ENCODE results near the gene GAK.

GAK gene

DNA sequence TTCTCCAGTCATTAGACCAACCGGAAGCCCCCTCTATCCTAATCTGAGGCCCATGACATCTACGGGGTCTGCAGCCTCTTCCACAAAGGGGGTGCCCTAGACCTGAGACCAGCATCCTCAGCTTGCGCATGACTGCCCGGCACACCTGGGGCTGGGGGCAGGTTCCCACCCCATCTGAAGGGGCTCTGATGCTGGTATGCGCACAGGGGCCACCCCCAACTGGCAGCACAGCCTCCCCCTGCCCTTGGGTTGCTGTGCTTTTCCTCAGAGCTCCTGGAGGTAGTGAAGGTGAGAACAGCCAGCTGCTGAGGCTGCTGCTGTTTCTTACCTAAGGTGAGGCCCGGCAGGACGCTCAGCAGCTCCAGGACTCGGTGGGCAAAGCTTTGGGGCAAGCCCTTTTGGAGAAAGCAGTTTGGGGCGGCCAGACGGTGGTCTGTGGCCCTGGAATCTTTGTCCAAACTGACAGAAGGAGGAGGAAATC is 87.3 kb downstream of the GAK start:
- DNase-seq, result no peak

DNA sequence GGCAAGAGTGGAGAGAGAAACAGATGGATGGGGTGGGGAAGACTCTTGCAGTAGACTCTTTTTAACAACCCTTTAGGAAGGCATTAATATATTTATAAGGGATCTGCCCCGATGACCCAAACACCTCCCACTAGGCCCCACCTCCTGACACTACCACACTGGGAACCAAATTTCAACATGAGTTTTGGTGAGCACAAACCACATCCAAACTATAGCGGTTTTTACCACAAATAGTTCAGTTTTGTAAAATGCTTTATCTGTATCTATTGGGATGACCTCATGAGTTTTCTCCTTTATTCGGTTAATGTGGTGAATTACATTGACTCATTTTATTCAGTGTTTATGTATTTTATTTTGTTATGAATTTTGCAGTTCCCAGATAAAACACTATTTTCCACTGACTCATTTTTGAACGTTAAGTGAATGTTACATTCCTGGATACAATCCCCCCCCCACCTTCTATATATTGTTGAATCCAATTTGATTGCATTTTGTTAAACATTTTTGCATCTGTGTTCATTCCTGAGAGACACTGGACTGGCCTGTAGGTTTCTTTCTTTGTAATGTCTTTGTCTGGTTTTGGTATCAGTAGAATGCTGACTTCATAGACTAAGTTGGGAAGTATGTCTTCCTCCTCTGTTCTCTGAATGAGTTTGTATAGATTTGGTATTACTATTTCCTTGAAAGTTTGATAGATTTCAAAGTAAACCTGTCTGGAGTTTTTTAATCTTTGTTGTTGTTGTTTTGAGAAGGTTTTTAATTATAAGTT is 92.3 kb downstream of the GAK start:
- no peak for DNase-seq

DNA sequence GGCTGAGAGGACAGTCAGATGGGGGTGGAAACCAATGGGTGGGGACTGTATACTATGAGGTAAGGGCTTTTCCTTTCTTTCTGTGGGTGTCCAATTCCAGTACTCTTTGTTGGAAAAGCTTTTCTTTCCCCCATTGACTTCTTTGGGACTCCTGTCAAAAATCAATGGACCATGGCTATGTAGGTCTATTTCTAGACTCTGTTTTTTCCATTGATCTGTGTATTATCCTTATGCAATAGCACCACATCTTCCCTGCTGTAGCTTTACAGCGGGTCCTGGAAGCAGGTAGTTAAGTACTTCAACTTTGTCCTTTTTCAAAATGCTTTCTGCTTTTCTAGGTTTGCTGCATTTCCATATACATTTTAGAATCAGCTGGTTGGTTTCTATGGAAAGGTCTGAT is 94.3 kb downstream of the GAK start:
- no peak for DNase-seq

DNA sequence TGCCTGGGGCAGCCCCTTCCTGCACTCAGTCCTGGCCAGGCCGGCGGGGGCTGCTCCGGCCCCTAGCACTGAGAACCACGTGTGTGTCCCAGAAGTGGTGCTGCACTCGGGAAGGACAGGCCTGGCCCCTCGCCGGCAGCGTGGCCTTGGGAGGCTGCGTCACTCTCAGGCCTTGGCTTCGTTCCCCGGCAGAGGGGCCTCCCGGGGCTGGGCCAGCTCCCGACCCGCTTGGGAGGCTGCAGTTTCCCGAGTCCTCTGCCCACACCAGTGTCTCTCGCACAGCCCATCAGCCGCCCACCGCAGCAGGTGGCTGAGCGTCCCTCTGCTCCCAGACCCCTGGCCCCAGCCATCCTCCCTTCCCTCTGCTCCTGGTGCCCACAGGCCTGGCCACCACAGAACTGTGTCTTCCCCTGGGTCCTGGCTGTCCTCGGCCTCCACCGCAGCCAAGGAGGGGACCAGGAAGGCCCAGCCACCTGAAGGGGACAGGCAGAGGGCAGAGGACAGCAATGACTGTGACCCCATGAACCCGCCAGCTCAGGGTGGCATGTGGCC is 95.3 kb downstream of the GAK start:
- DNase-seq, result no peak

DNA sequence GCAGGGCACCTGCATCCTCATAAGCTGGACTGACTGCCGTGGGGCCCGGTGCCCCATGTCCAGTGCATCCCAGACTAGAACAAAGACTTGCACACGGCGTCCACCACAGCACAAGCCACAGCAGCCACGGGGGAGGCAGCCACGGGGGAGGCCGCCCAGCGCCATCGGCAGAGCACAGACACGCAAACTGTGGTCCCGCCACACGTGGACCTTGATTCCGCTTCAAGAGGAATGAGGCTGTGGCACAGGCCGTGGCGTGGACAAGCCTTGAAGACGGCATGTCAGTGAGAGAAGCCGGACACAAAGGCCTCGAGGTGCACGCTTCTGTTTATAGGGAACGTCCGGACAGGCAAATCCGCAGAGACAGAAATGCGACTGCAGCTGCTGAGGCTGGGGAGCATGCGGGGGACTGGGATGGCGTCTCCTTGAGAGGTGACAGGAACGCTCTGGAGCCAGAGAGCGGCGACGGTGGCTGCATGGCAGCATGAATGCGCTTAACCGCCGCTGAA is 96.1 kb downstream of the GAK start:
- no peak for DNase-seq

DNA sequence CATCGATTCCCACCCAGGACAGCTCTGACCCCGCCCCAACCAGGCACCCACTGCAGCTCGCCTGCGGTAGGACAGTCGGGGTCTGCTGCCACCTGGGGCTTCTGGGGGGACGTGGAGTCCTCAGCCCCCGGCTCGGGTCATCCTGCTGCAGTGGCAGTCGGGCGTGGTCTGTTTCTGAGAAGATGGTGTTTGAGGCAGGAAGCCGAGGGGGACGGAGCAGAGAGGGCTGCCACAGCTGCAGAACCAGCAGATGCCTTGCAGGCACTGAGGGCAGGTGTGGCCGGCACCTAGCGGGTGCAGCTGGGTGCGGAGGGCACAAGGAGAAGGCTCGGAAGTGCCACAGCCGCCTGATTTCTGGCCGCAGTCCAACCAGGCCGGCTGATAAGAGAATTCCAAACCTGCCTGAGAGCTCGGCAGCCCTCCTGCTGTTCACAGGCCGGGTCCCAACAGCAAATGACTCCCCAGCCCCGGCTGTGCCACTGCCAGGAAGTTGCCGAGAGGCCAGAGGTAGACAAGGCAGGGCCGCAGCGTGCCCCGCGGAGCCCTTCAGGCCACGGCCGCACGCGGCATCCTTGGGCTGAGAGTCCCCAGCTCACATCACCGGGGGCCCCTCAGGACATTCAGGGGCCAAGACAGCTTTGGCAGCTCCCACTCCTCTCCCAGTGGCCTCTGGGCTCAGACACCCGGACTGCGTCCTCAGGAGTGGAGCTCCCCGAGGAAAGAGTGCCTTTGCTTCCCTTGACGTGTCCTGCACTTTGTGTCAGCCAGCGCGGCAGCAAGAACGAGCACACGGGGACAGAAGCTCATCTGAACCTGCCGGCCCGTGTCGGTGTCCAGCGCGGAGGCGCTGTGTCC is 96.7 kb downstream of the GAK start:
- no peak for DNase-seq

DNA sequence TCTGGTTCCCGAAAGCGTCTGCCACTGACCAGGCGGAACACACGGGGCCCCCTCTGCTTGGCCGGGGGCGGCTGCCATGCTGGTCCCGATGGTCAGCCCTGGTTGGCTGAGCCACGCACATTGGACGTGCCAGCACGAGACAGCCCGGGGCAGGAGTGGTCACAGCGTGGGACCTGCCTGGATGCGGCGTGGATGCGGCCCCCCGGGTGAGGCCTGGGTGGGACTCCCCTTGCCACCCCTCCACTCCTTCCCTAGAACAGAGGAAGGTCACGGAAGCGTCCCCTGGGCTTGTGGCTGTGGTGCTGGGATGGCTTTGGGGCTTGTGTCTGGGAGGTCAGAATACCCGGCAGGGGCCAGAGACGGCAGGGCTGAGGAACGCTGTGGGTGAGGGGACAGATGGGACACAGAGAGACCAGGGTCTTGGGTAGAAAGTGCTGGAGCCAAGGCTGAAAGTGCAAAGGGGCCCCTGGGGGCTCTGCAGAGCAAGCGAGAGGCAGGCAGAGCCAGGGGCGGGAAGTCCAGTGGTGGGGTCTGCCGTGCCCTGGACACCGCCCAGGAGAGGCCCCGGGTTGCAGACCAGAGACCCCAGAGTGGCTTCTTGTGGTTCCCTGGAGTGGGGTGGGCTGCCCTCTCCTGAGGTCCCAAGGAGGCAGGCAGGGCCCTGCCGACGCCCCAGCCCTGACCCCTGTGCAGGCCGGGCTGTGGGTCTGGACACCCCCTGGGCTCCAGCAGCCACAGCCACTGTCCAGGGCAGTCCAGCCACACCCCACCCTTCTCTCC is 97.6 kb downstream of the GAK start:
- DNase-seq, result no peak

DNA sequence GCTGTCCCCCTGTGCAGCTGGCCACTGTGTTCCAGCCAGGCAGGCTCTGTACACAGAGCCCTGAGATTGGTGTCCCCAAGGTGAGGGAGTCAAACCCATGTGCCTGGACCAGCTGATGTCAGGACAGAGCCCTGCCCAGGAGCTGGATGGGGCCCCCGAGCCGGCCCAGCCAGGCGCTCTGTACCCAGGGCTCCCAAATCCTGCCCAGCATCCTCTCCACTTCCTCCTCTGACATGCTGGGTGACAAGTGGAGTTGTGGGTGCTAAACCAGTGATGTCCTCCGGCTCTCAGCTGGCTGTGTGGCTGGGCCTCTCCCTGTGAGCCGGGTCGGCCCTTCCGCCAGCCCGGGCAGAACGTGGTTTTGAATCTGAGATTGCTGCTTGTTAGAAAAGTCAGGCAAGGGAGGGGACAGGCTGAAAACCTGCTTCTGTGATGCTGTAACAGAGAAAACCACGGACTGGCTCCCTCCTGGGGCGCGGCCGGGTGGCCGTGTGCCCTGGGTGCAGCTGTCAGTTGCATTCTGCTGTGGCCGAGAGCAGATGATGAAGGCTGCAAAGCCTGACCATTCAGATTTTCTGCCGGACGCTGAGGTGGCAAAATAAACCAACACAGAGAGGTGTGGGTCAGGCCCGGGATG is 98.3 kb downstream of the GAK start:
- DNase-seq, result no peak

DNA sequence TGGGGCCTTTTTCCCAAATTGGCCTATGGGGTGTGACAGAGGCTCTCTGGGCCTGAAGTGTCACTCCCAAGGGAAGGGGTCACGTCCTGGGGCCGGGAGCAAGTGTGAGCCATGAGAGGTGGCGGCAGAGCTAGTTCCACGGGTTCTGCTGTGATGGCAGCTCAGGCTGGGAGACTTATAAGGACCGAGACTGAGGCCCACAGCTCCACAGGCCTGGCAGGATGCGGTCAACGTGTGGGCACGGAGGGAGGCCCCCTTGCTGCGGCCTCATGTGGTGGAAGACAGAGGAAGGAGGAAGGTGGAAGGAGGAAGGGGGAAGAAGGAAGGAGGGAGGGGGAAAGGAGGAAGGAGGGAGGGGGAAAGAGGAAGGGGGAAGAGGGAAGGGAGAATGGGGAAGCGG is 99.0 kb downstream of the GAK start:
- DNase-seq, result no peak

DNA sequence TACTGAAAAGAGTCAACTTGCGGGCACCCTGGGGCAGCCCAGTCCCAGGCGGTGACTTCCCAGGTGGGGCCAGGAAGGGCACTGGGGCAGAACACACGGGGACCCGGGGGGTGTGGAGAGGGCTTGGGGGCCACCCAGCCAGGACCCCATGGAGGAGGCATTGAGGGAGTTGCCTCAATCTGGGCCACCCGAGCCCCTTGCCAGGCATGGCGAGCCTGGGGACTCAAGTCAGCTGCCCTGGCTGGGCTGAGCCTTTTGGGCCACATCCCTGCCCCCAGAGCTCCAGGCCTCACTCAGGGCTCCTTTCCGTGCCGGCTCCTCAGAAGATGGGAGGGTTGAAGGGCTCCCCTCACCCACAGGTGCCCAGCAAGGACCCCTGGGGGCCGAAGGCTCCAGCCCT is 99.6 kb downstream of the GAK start:
- no peak for DNase-seq

DNA sequence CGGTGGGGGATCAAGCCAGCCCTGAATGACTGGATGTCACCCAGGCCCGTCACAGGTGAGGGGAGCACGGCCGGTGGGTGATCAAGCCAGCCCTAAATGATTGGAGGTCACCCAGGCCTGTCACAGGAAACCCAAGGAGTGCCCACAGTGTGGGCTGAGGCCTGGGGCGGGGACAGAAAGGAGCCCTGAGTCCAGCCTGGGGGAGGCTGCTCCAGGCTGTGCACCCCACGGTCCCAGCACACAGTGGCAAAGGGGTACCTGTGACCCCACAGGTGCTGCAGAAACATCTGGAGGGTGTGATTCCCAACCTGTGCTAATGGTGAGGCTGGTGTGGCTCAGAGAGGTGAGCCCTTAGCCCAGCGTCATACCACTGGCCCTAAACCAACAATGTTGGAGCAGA is 100.0 kb downstream of the GAK start:
- DNase-seq, result no peak

DNA sequence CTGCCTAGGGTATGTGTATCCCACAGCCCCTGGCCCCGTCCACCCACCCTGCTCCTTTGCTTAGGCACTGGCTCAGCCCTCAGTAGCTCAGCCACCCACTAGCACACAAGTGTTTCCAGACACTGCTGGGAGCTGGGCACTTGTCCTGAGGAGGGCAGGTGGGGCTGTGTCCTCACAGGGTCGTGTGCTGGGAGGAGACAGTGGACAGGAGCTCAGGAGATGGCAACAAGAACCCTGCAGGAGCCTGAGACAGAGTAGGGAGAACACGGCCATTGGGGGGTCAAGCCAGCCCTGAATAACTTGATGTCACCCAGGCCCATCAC is 100.7 kb downstream of the GAK start:
- DNase-seq, result no peak

DNA sequence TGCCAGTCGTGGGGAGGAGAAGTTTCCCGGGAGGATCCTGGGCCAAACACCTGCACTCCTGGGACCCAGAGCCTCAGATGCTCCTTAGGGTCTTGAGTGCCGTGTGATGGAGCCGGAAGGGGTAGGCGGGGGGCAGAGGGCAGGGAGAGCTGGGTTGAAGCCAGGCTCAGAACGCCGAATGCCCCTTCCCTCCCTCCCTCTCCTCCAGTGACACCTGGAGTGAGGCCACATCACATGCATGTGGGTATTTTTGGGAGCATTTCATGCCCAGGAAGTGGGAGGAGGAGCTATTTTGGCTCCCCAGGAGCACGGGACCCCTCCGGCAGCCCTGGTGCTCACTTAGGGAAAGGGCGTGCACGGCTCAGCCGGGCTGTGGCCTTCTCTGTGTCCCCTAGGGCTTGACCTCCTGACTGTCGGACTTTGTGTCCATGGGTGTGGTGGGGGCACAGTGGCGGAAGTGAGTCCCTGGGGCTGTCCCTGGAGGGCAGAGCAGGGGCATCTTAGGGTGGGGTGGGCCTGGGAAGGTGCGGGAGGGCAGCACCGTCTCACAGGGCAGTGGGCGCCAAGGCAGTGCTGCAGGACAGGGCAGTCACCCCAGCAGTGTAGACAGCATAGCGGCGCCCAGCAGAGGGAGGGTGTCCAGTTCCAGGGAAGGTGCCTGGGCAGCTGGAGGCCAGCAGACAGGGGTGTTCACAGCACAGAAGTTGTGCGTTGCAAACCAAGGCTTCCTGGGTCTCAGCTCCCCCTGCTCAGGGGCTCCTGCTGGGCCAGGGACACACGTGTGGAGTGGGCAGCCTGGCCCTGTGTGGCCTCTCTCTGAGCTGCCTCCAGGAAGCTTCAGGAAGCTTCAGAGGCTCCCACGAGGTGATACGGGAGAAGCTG is 101.3 kb downstream of the GAK start:
- no peak for DNase-seq

DNA sequence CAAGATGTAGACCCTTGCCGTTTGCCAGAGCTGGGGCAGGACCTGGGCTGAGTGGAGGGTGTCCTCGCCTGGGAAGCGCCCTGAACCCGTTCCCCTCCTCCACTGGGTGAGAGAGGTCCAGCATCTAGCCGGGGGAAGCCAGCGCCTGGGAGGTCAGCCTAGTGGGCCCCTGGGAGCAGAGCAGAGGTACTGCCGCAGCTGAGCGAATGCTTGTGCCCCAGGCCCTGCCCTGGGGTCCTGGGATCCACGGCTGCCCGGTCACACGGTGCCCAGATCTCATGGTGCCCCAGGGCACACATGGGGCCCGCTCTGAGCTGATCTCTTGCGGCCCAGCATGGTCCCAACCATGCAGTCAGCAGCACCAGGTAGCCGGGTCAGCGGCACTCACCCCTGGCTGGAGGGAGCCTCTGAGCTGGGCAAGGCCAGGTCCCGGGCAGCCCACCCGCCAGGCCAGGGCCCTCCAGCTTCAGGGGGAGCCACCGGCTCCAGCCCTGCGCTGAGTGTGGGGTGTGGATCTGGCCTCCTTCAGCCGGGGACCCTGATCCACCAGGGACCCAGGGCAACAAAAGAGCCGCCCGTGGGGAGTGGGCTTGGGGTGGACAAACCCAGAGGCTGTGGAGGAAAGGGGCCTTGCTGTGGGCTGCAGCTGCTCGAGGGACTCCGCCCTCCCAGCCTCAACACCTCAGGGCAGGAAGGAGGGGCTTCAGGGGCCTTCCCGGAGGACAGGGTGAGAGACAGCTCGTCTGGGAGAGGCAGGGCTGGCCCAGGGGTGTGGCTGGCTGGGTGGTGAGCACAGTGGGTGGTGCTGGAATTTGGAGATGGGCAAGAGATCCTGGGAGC is 102.1 kb downstream of the GAK start:
- DNase-seq, result no peak

DNA sequence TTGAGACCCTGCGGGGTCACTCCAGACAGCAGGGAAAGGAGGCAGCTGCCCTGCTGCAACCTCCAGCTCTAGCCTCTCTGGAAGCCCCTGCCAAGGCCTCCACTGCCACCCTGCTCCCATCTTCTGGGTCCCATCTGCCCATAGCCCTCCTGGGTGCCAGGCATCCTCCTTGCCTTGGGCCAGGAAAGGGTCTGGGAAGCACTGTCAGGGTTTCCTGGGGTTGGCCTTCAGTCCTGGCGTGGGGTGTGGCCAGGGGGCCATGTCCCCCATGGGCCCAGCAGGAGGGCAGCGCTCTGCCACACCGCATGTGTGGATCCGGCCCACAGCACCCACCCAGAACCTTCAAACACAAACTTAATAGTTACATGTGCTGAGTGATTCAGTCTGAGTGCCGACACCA is 102.8 kb downstream of the GAK start:
- DNase-seq, result no peak

DNA sequence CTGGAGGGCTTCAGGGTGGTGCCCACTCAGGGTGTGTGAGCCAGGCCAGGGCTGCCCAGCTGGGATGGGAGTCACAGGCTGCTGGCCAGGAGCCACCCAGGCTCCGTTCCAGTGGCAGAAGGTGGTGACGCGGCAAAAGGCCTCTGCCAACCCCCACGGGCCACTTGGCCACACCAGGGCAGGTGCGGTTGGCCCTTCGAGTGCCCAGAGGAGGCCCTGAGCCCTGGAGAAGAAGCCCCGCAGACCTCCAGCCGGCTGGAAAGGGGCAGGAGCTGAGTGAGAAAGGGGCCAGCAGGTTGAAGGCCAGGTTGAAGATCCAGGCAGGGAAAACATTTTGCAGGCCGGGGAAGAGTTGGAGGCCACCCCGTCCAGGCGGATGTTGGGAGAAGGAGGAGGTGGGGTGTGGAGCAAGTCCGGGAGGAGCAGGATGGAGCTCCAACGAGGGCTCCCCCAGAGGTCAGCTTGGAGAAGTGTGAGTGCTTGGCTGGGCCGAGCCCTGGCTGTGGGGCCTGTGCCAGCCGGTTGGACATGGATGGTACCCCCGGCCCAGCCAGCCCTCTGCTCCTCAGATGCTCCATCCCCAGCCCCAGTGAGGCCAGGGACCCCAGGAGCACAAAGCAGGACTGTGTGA is 103.4 kb downstream of the GAK start:
- DNase-seq, result no peak

DNA sequence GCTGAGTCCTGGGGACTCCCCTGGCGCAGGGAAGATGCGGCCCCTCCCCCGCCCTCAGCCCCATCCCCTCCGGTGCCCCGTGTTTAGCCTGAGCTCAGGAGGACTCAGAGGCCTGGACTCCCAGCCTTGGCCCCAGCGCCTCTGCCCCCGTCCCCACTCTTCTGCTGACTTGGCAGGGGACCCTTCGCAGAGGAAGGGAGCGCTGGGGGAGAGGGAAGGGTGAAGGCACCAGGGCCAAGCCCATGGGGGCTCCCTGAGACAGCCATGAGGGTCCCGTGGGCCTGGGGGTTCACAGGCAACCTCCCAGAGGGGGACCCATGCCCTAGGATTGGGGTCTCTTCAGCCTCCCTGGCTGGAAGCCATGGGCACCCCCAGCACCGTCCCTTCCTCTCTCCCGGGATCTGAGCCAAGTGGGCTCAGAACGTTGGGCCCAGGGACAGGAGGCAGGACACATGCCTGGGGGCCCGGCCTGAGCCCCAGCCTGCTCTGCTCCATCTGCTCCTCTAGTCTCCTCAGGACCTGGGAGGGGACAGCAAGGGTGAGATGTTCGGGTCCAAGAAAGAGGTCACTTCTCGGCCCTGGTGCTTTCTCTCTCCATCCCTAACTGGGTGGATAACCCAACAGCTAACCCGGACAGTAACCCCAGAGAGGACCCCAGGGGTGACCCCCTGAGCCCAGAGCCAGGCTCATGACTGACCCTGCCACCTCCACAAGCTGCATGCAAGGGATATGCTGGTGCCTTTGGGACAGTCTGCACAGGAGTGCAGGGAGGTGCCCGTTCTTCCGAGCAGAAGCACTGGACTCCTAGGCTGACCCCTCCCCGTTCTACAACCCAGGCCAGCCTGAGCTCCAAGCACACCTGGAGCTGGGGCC is 104.7 kb downstream of the GAK start:
- DNase-seq, result no peak

DNA sequence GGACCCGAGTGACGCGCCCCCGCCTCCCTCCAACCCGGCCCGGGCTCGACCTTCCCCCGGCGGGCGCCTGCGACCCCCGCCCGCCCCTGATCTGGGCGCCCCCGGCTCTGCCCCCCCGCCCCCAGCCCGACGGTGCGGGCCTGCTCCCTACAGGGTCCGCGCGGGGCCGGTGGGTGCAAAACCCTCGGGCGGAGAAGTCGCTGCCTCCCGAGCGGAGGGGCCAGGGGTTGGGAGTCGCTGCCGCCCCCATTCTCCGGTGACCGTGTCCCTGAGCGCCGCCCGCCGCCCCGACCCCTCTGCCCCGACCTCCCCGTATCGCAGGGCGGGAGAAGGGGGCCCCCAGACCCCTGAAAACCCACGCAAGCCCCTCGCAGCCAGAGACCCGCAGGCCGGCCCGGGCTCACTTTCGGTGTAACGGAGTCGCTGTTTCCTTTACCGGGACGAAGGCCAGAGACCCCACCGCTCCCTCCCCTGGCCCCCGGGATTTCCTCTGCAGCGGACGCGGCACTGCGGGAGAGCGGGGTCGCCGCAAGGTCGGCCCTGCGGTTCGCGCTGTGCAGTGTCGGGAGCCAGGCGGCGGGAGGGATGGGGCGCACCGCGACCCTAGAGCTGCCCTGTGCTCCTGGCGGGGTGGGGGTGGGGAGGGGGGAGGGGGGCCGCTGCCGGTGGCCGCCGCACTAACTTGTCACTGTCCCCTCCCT is 105.5 kb downstream of the GAK start:
- no peak for DNase-seq
